GM21717 (cell line): Measurements from ENCODE around the gene TUBGCP6.
A peak's percentile ranks its signal among the peaks of the same experiment; 100 is the strongest.
"Not testable (repeated sequence)": the region's sequence is repeated elsewhere in the genome, so short reads cannot be mapped to it uniquely, and the experiment has no call there.

ENCODE experiments used
- ATAC-seq: cut with Tn5 transposase; IDR thresholded peaks from one replicate; pipeline ENCODE4 v1.9.1; 2021; ENCODE audit warnings: mild to moderate bottlenecking, moderate library complexity; ENCODE audit not compliant: unreplicated experiment

The TUBGCP6 gene

GRCh38 chr22:50215297-50216054 lies 29.3 kb downstream of the TUBGCP6 start:
- ATAC-seq = no peak

- ATAC-seq = no peak
Observed at GRCh38 chr22:50213263-50213662, 31.6 kb downstream of the TUBGCP6 start.

- ATAC-seq = no peak
Observed at GRCh38 chr22:50211147-50211546, 33.7 kb downstream of the TUBGCP6 start.

- no peak for ATAC-seq
Observed at GRCh38 chr22:50210378-50211139, 34.3 kb downstream of the TUBGCP6 start.

GRCh38 chr22:50209893-50210292 lies 34.9 kb downstream of the TUBGCP6 start:
- ATAC-seq = no peak

GRCh38 chr22:50208939-50209892 lies 35.6 kb downstream of the TUBGCP6 start:
- no peak for ATAC-seq

GRCh38 chr22:50208430-50208938 lies 36.3 kb downstream of the TUBGCP6 start:
- no peak for ATAC-seq

GRCh38 chr22:50207383-50208140 lies 37.3 kb downstream of the TUBGCP6 start:
- ATAC-seq = no peak

GRCh38 chr22:50206599-50206998 lies 38.2 kb downstream of the TUBGCP6 start:
- no peak for ATAC-seq

- no peak for ATAC-seq
Observed at GRCh38 chr22:50205781-50206569, 38.8 kb downstream of the TUBGCP6 start.

GRCh38 chr22:50204998-50205397 lies 39.8 kb downstream of the TUBGCP6 start:
- ATAC-seq = not testable (repeated sequence)

GRCh38 chr22:50204571-50204970 lies 40.3 kb downstream of the TUBGCP6 start:
- no peak for ATAC-seq

- no peak for ATAC-seq
Observed at GRCh38 chr22:50203288-50203687, 41.5 kb downstream of the TUBGCP6 start.

GRCh38 chr22:50202130-50202666 lies 42.6 kb downstream of the TUBGCP6 start:
- ATAC-seq = no peak

- ATAC-seq = peak; percentile 3
Observed at GRCh38 chr22:50201191-50202129, 43.4 kb downstream of the TUBGCP6 start.

- peak; percentile 53 for ATAC-seq
Observed at GRCh38 chr22:50200461-50201190, 44.2 kb downstream of the TUBGCP6 start, which contains the start of gene SELENOO. TSS of gene SELENOO (plus strand) at chr22:50201011. CDS start at chr22:50201037, 26 bp downstream.

GRCh38 chr22:50199829-50200460 lies 44.9 kb downstream of the TUBGCP6 start:
- no peak for ATAC-seq
